DMS79 treated with DMSO at 0.1 percent for 48 hours (cell line): ENCODE measurements around the gene APBB2.

Experiments
- DNase-seq: peaks from one replicate; lab custom pipeline; 2025; lab: John Stamatoyannopoulos, UW

The APBB2 gene

DNA sequence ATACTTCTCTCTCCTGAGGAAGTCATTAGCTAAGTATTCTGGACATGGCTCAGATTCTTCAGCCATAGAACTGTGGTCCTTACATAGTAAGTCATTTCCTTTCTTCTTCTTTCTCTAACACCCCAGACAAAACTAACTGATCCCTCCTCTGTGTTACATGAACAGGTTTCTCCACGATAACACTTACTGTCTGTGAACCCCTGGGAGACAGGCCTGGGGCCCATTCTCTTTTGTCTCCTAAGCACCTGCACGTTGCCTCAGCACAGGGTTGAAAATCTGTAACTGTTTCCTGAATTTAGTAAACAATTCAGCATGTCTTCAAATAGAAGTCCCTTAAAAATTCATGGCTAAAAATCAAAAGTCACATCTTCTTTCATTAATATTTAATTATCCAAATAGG, 24.7 kb downstream of the APBB2 start:
- no peak for DNase-seq

DNA sequence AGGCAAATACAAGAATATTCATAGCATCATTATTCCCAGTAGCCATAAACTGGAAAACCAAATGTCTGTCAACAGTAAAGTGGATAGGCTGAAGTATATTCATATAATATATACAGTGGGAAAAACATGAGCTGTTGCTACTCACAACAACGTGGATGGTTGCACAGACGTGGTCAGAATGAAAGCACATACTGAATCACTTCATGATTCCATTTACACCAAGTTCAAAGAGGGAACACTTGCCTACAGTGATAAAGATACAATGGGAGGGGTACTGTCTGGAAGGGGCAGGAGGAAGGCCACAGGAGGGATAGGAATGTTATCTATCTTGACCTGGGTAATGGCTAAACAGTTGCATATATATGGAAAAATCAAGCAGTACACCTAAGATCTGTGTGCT, 25.3 kb downstream of the APBB2 start:
- no peak for DNase-seq

DNA sequence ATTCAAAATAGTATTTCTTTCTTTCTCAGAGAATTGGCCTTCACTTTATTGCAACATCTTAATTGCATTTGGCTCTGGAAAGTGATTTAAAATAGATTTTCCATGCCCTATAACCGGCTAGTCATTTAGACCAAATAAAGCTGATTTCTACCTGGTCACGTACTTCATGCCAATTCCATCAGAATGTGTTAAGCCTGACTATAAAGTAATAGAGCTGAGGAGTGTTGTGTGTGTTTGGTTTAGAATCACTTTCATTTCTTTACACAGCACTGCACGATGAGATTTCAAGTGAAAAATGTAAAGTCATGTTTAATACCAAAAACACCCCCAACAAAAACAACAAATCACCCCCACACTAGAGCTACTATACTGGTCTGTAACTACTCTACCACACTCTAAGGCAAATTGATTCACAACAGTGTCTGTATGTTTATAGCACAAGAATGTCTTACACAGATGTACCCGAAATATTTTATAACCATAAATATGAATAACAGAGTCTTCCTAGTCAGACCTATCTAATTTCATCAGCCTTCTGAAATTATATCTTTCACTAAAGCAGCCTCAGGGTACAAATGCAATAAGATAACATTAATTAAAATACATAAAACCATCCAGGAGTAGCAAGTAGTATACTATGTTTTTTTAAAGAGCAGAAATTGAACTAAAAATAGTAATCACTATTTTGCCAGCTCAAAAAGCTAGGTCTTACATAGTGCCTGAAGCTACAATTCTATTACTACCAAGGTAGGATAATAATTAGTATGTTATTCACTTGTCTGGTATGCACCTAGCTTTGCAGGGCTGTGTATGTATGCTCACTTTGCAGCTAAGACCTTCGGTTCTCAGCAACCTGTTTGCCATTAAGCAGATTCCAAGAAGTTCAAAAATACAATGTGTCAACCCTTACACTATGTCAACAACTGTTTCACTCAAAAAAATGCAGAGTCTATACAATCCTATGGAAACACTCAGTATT, 28.4 kb downstream of the APBB2 start:
- DNase-seq = no peak

DNA sequence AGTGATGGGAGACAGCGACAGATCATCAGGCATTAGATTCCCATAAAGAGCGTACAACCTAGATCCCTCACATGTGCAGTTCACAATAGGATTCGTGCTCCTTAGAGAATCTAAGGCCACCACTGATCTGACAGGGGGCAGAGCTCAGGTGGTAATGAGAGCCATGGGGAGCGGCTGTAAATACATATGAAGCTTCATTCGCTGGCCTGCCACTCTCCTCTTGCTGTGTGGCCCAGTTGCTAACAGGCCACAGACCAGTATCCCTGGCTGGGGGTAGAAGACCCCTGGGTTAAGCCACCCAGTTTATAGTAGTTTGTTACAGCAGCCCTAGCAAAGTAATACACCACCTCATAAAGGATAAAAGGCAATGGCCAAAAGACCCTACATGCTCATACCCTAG, 30.3 kb downstream of the APBB2 start:
- DNase-seq = no peak

DNA sequence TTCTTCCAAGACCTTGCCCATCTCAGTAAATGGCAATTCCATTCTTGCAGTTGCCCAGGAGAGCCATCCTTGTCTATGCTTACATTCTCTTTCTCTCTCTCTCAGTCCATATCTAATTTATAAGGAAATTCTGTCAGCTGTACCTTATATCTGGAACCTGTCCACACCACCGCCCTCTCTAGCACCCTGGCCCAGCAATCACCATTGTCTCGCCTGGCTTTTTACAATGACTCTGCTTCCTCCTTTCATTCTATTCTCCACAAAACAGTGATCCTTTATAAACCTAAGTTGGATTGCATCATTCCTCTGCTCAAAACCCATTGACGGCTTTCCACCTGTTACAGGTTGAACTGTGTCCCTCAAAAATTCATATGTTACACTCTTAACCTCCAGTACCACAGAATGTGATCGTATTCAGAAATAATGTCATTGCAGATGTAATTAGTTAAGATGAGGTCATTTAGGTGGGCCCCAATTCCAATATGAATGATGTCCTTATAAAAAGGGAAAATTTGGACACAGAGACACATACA, 31.3 kb downstream of the APBB2 start:
- DNase-seq = no peak

DNA sequence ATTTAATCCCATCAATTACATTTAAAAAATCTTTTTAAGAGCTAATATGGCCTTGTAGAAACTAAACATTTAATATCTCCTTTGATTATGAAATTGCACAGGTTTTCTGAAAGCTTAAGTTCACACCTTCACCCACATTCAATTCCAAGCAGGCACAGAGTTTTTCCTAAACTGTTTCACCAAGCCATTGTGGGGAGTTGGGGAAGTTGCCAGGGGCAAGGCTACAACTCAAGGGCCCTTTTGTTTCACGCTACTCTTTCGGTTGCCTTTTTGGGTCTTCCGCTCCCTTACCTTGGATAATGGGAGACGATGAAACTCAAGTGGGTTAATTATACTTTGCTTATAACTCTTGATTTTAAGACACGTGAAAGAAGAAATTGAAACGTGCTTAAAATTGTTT, 33.3 kb downstream of the APBB2 start:
- peak; percentile 29 for DNase-seq

DNA sequence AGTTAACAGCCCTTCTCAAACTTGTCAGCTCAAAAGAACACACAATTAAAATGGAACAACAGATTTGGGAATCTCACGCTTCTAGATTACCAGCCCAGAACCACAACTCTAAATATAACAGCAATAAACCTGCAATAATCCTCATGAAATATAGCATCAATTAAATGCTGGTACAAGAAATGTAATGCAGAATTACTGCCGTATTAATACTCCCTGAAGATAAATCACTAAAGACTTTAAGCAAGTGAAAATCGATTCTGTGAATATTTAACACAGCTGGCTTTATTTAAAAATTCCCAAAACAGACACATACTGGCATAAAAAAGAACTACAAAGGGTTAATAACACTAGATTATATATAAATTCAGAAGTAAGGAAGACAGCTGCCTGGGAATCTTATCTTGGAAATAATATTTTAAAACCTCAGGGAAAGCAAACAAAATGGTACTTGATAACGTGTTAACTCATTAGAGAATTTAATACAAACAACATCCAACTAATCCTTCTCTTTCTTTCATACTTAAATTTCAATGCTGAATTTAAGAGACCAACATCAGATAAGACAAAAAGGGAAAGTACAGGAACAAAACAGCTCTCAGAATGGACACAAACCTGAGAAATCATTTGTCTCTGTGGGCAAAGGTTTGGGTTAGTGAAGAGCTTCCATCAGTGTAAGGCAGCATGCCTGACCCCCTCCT, 34.7 kb downstream of the APBB2 start:
- DNase-seq = no peak

DNA sequence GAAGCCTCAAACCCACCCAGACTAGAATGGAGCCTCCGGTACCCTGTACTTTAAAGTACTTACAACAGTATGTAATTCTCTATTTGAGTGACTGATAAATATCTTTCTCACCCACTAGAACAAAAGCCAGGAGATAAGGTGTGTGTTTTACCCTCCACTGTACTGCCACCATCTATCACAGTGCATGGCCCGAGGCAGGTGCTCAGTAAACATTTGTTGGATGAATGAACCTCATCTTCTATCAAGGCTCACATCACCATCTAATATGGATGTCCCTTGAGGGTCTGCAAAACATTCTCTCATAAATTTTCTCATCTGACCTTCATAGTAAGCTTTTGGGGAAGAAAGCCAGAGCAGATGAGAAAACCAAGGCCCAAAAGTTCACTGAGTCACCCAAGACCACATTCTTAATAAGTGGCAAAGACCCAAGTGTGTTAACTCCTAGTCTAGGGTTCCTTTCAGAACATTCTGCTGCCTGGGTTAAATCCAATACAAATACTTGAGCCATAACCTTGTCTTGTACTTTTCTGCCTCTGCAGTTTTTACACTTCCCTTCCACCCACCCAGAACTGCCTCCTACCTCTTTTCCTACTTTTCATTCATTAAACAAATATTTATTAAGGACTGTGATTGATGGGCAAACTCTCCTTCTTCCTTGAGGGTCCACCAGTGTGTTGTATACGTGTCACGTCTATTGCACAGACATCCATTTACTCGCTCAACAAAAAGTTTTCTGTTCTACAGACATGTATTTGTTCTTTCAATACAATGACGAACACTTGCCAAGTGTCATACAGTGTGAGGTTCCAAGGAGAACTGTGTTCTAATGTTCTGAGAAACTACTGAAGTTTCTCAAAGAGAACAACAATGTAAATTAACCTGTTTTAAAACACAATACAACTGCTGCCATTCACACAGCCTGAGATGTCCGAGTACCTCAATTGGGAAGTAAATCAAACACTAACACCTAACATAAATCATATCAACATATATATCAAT, 35.7 kb downstream of the APBB2 start:
- DNase-seq = no peak

DNA sequence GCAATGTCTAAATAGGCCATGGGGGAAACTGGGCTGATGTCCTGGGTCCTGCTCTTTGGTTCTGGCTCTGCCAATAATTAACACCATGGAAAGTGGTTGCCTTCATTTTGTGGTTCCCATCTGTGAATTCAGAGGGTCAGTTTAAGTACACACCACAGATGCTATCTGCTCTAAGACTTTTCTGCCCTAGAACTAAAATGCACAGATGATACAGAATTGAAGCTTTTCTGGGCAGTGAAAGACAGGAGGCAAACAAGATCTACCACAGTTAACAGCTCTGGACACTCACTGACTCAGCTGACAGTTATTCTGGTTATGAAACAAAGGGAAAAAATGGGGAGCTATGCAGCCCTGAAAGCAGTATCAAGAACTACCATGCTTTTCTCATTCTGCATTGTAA, 37.3 kb downstream of the APBB2 start:
- DNase-seq = no peak

DNA sequence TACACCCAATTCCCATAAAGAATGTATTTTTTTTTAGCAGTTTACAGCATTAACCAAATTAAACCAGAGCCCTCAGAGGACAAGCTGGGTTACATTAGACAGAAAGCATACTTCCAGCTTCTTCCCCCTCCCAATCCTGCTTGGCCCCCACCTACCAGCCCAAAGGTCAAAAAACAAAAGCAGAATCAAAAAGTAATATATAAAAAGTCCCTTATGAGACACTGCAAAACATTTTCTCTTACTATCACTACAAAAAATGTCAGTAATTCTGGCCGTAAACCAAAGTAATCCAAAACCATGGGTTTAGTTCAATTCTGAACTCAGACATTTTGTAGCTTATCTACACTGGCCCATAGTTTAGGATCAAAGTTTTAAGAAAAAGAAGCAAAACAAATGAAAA, 38.0 kb downstream of the APBB2 start:
- no peak for DNase-seq

DNA sequence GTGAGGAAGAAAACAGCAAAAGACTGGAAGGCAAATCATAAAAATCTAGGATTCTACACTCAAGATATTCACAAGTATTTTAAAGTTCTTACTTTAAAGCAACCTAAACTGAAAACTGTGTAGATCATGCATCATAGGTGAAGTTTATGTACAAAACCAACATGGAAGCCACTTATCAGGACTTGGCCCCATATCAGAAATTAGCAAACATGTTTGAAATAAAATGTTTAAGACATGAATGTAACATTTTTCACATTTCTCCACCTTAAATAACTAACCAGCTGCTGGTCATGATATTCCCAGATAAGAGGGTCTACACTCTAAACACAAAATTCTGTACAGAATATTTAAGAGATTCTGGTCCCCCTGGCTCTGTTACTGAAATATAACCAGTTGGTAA, 38.5 kb downstream of the APBB2 start:
- no peak for DNase-seq

DNA sequence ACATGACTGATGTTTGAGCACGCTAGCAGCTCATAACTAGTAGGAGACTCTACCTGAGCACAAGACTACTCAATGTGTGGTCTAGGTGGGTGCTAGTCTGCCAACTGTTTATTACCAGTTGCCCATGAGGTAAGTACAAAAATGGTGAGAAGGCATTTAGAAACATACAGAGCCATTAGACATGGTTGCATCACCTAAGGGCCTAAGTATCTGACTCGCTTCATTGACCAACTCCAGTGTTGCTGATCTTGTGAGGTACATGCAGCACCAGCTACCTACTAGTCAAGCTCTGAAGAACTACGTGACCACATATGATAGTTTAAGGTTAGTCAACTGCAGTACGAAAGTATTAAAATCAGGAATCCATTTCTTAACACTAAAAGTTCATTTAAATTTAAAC, 39.9 kb downstream of the APBB2 start:
- DNase-seq = no peak

DNA sequence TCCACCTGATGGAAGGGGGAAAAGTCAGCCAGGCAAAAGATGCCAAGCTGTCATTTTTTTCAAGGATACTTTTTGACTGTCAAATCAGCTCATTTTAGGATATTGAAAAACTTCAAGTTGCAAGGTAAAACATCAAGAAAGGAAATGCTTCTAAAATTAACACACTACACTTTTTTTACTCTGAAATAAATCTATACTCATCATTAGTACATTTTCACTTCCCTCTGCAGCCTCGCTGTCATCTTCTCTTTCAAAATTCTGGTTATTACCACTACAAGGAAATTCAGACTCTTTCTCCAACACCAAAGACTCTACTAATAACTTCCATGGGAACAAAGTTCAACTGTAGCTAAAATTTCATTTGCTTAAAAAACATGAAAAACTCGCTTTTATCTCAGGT, 41.6 kb downstream of the APBB2 start:
- no peak for DNase-seq

DNA sequence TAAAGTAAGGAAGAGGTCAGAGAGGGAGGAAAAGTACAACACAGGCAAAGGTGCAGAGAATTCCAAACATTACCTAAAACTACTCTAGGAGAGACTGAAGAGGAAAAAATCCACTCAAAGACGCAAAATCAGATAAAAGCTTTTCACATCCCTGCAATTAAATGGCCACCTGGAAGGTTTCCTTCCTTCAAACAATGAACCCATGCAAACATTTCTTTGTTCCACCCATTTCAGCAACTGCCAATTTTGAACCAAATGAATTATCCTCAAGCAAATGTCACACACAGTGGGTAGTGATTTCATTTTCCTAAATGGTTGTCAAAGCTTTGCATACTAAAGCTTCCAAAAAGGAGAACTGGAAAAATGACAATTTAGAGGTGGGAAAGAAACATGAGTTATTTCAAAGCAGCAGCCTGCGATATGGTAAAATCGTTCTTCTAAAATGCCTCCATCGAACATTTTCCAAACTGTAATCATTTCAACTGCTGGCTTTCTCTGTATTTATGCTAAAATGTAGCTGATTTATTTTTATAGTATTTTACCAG, 45.0 kb downstream of the APBB2 start:
- DNase-seq = peak; percentile 2

DNA sequence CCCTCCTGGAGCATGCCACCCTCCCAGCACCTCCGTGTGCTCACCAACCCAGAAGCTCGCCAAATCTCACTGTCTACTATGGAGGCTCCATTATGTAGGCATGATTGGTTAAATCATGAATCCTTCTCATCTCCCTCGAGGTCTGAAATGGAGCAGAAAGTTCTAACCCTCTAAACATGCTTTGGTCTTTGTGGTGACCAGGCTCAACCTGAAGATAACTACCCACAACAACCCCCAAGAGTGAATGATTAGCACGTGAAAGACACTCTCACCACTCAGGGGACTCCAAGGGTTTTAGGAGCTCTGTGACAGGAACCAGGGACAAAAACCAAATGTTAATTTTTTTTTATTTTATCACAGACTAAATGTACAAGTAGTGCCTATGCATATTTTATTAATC, 47.2 kb downstream of the APBB2 start:
- DNase-seq = no peak

DNA sequence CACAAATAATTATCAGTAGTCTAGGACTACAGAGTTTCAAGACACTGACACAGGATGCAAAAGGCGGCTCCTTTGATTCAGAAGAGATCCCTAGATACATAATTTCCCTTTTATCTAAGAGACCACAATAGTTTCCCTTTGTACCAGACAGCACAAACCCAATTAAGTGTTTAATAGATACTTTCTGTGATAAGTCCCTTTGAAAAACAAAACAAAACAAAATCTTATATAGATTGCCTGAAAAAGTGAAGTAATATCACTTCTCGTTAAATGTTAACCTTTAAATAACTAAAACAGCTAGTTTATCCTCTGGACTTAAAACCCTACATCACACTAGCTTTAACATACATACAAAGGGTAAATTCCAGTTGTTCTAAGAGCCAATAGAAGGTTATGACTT, 49.9 kb downstream of the APBB2 start:
- no peak for DNase-seq

DNA sequence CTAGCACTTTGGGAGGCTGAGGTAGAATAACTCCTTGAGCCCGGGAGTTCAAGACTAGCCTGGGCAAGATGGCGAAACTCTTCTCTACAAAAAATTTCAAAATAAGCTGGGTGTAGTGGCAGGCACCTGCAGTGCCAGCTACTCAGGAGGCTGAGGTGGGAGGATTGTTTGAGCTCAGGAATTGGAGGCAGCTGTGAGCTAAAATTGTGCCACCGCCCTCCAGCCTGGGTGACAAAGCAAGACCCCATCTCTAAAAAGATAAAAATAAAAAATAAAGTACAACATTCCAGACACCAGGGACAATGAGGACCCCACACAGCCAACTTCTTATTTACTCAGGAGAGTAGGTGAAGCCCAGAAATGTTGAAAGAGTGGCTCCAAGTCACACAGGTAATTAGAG, 53.0 kb downstream of the APBB2 start:
- DNase-seq = no peak

DNA sequence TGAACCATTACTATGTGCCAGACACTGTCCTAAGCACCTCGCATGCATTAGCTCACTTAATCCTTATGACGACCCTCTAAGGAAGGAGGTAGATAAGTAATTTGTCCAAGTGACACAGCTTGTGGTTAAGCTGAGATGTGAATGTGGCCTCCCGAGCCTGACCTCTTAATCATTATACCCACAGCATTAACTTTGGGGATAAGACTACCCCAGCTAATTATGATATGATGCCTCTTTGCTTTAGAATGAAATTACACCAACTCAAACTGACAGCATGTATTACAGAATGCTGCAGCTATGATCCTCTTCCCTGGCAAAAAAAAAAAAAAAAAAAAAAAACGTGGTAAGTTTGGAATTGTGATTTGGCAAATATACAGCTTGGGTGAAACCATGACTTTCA, 53.5 kb downstream of the APBB2 start:
- no peak for DNase-seq

DNA sequence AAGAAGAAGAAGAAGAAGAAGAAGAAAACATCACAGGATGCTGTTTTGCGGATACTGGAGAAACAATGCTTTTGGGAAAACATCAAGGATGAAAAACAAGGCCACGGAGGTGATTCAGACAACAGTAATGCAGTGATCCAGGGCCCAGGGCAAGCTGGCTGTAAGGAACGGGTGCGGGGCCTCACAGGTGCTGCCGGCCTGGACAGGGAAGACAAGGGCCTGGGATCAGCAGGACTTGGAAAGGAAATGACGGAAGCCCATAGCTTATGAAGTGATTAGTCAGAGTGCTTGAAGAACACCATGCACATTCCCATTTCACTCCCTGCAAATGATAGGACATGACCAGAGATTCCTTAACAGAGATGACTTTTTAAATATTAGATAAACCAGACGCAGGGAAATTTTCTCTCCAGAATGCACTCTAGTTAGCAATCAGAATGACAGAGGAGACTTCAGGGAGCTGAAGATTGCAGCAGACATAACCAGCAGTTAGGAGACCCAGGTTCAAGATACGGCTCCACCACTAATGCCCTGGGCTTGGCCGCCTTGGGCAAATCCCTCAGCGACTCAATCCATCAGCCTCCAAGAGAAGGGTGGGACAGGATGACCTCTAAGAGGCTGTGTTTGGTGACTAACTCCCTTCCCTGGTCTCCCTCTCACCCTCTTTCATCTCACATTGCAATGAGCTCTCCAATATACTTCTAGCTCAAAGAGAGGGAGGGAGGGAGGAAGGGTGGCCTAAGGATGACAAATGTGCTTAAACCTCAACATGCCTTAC, 54.1 kb downstream of the APBB2 start:
- no peak for DNase-seq

DNA sequence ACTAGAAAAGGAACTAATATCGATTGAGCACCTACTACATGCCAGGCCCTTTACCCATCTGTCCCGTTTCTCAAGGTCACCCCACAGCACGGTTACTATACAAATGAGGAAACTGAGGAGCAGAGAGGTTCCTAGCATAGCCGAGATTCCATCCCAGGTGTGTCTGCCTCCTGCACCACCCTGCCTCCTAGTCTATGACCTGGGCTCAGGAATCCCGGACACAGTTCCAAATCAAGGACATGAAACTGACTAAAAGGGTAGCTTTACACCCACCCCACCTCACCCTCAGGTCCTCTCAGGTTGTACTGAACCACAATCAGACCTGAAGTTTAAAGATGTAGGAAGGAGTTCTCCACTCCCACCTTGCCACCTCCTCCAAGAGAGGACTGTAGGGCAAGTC, 55.6 kb downstream of the APBB2 start:
- DNase-seq = no peak

DNA sequence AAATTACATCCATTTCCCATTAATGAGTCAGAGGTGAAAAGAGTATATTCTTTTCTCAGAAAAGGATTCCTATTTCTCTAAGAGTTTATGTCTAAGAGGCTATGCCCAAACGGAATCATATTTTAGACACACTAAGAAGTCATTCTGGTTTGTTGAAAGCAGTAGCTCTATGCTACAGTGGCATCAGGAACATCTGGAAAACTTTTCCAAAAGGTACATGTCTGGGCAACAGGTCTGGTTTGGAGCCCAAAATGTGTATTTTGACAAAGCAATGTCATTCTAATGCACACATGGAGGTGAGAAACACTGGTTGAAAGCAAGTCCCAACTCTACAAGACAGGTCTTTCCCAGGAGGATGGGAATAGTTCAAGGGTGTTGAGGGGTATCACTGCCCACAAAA, 56.1 kb downstream of the APBB2 start:
- DNase-seq = no peak
